Ishikawa (cell line): ENCODE results near the gene PIGQ.

Experiments
- CREB1 ChIP-seq: IDR thresholded peaks from 2 replicates; pipeline ENCODE4 v1.6.1; 2012; ENCODE audit warnings: low read depth
- EP300 ChIP-seq: IDR thresholded peaks from 2 replicates; pipeline ENCODE4 v1.6.1; 2012; ENCODE audit warnings: borderline replicate concordance
- TCF12 ChIP-seq: IDR thresholded peaks from 2 replicates; pipeline ENCODE4 v1.6.1; 2012; ENCODE audit warnings: low read depth
- TF ChIP-seq, protein P1 (sequence below): IDR thresholded peaks from 2 replicates; pipeline ENCODE4 v1.6.1; 2012

DNA sequence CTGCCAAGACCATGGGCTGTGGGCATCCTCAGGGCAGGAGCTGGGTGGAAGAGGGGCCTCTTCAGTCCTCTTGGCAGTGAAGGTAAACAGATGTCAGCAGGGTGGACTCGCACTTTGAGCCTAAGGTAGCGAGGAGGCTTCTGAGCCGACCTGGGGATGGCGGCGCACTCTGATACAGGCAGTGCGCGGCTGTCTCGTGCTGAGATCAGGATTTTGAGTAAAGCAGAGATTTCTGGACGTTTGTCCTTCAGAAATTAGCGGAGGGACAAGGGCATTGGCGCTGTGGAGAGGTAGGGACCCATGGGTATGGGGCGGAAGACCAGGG is 26.9 kb downstream of the PIGQ start:
- TF ChIP-seq TCF12 (no peak), EP300 (no peak), CREB1 (no peak)
- TF ChIP-seq, protein P1, sequence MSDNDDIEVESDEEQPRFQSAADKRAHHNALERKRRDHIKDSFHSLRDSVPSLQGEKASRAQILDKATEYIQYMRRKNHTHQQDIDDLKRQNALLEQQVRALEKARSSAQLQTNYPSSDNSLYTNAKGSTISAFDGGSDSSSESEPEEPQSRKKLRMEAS = no peak
